ENCODE data around the gene TOMM20.

GRCh38 chr1:235060607-235061470 is 67.8 kb downstream of the TOMM20 start:
- TF ChIP-seq CTCF (IDR thresholded peaks at IDR 0.05) (no peak), POLR2A (IDR thresholded peaks at IDR 0.05) (no peak)

Measured in testis (tissue), 2 donors.